Measurements from ENCODE around the gene IKZF1.

- TF ChIP-seq CTCF (conservative IDR thresholded peaks at IDR 0.05; ENCODE audit: low read depth, low read length) (no peak), RCOR1 (IDR thresholded peaks at IDR 0.05; ENCODE audit: insufficient replicate concordance, low read length) (no peak), RAD21 (IDR thresholded peaks at IDR 0.05; ENCODE audit: low read length) (no peak), MAFK (IDR thresholded peaks at IDR 0.05; ENCODE audit: low read depth, low read length) (no peak), POLR2A (IDR thresholded peaks at IDR 0.05; ENCODE audit: low read depth, low read length) (no peak)
Observed at GRCh38 chr7:50276483-50276882, 28.0 kb upstream of the IKZF1 start.
